NT2/D1 (cell line): ENCODE data around the gene MRPS18C.

Experiments
- SUZ12 ChIP-seq: IDR thresholded peaks from 2 replicates; pipeline ENCODE4 v1.6.1; 2011; ENCODE audit not compliant: insufficient read length, insufficient read depth; ENCODE audit errors: extremely low read depth
- YY1 ChIP-seq: IDR thresholded peaks from 2 replicates; pipeline ENCODE4 v1.6.1; 2011; ENCODE audit not compliant: insufficient read length, insufficient read depth
- ZNF274 ChIP-seq: IDR thresholded peaks from 2 replicates; pipeline ENCODE4 v1.6.1; 2011; ENCODE audit warnings: mild to moderate bottlenecking, low read depth, low read length

GRCh38 chr4:83418211-83418610 lies 37.6 kb upstream of the MRPS18C start:
- TF ChIP-seq YY1 (no peak), ZNF274 (no peak), SUZ12 (no peak)
